Neutrophil (primary cell): ENCODE measurements around the gene TRPC6.

ENCODE experiments used
- H3K27ac ChIP-seq: fragments of 200-600 bp; sonication (generic); 2 replicates; pipeline ENCODE4 v1.5.1; 2016; ENCODE audit warnings: mild to moderate bottlenecking, moderate library complexity
- H3K27me3 ChIP-seq: fragments of 200-600 bp; sonication (generic); 2 replicates; pipeline ENCODE4 v1.6.0; 2016; ENCODE audit warnings: mild to moderate bottlenecking
- H3K36me3 ChIP-seq: fragments of 200-600 bp; sonication (generic); 2 replicates; pipeline ENCODE4 v1.5.1; 2017
- H3K4me1 ChIP-seq, 2 experiments: fragments of 200-600 bp in 1 of 2; sonication (generic) in 1 of 2; 1 replicate in 1 of 2; 2 replicates in 1 of 2; pipeline versions ENCODE4 v1.5.1 to v1.6.1; 2013 to 2016; ENCODE audit warnings: low read depth in 1 of 2, low read length in 1 of 2, mild to moderate bottlenecking in 1 of 2, moderate library complexity in 1 of 2; ENCODE audit not compliant: control insufficient read depth in 1 of 2, insufficient read depth in 1 of 2
- H3K4me3 ChIP-seq, 2 experiments: fragments of 200-600 bp in 1 of 2; sonication (generic) in 1 of 2; 1 replicate in 1 of 2; 2 replicates in 1 of 2; pipeline ENCODE4 v1.5.1; 2013 to 2016; ENCODE audit warnings: low read depth in 1 of 2, low read length in 1 of 2, mild to moderate bottlenecking in 1 of 2, moderate library complexity in 1 of 2
- H3K9me3 ChIP-seq: fragments of 200-600 bp; sonication (generic); 2 replicates; pipeline ENCODE4 v1.5.1; 2016
- CTCF ChIP-seq: fragments of 200-600 bp; sonication (generic); IDR thresholded peaks from 2 replicates; pipeline ENCODE4 v1.5.1; 2016; ENCODE audit warnings: antibody characterized with exemption

The TRPC6 gene

GRCh38 chr11:101583251-101584128, at the start of gene TRPC6:
Gene TRPC6, minus strand, starts transcription at chr11:101584007. Its CDS starts 504 bp downstream, at chr11:101583503.
- H3K27ac ChIP-seq = no peak within 1 kb of the TSS
- no peak for TF ChIP-seq CTCF
- no peaks in the 10 kb centered on the region for H3K36me3 ChIP-seq
- peaks cover 44% of the 10 kb centered on the region for H3K27me3 ChIP-seq
- H3K4me3 ChIP-seq = no peak within 1 kb of the TSS
- H3K4me1 ChIP-seq = no peaks in the 10 kb centered on the region
- no peaks in the 10 kb centered on the region for H3K9me3 ChIP-seq

GRCh38 chr11:101620026-101620425, 36.2 kb upstream of the TRPC6 start:
- TF ChIP-seq CTCF = no peak
- Histone ChIP-seq H3K9me3 (no peaks in the 10 kb centered on the region), H3K36me3 (no peaks in the 10 kb centered on the region), H3K27me3 (no peaks in the 10 kb centered on the region), H3K4me3 (no peak overlapping the region), H3K4me1 (no peaks in the 10 kb centered on the region), H3K27ac (no peak overlapping the region)

- no peak overlapping the region for H3K27ac ChIP-seq
- no peak for TF ChIP-seq CTCF
Observed at GRCh38 chr11:101618709-101619108, 34.9 kb upstream of the TRPC6 start.

GRCh38 chr11:101617735-101618332, 34.0 kb upstream of the TRPC6 start:
- Histone ChIP-seq H3K9me3 (no peaks in the 10 kb centered on the region), H3K4me3 (no peak overlapping the region), H3K27me3 (no peaks in the 10 kb centered on the region), H3K4me1 (no peaks in the 10 kb centered on the region), H3K27ac (no peak overlapping the region), H3K36me3 (no peaks in the 10 kb centered on the region)
- TF ChIP-seq CTCF = no peak

More at GRCh38 chr11:101618709-101619108, 34.9 kb upstream of the TRPC6 start:
- no peaks in the 10 kb centered on the region for H3K36me3 ChIP-seq
- H3K4me1 ChIP-seq = no peaks in the 10 kb centered on the region
- no peaks in the 10 kb centered on the region for H3K9me3 ChIP-seq
- H3K4me3 ChIP-seq = no peak overlapping the region
- no peaks in the 10 kb centered on the region for H3K27me3 ChIP-seq

GRCh38 chr11:101612481-101612880, 28.7 kb upstream of the TRPC6 start:
- no peak overlapping the region for H3K27ac ChIP-seq
- H3K36me3 ChIP-seq = no peaks in the 10 kb centered on the region
- TF ChIP-seq CTCF = no peak
- no peaks in the 10 kb centered on the region for H3K27me3 ChIP-seq
- H3K9me3 ChIP-seq = no peaks in the 10 kb centered on the region
- H3K4me3 ChIP-seq = no peak overlapping the region
- H3K4me1 ChIP-seq = no peaks in the 10 kb centered on the region
